ENCODE data around the gene HBD.
"Not testable (repeated sequence)": the region's sequence is repeated elsewhere in the genome, so short reads cannot be mapped to it uniquely, and the experiment has no call there.

The HBD gene

GRCh38 chr11:5253440-5253839 is 19.2 kb upstream of the HBD start:
- not testable (repeated sequence) for DNase-seq (ENCODE audit: low read depth in 2 of 2)

DNA sequence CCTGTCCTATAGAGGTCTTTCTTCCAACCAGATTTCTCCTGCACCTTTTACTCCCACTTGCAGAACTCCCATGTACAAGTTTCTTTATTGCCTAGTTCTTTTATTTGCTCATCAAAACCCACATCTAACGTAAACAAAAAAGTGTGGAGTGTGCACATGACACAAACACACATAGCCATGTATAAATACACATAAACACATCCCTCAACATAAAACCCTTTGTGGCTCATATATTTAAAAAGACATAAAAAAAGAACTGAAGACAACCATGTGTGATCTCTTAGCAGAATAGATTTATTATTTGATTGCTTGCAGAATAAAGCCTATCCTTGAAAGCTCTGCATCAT is 18.6 kb upstream of the HBD start:
- DNase-seq (ENCODE audit: low read depth in 2 of 2), result no peak

GRCh38 chr11:5252192-5252918 is 18.1 kb upstream of the HBD start:
- no peak for DNase-seq (ENCODE audit: low read depth in 2 of 2)

DNA sequence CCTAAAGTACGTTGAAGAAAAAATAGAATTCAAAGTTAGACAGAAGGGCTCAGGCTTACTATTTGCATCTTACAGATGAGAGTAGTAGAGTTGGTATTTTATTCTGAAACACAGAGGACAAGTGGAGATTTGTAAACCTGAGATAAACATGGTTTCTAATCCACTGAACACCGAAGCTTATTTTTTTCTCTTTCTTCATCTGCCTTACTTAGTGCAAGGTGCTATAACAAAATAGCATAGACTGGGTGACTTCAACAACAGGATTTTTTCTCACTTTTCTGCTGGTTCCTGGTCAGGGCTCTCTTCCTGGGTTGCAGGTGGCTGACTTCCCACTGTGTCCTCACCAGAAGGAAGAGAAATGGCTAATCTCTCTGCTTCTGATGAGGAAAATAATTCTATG is 17.5 kb upstream of the HBD start:
- no peak for DNase-seq (ENCODE audit: low read depth in 2 of 2)

DNA sequence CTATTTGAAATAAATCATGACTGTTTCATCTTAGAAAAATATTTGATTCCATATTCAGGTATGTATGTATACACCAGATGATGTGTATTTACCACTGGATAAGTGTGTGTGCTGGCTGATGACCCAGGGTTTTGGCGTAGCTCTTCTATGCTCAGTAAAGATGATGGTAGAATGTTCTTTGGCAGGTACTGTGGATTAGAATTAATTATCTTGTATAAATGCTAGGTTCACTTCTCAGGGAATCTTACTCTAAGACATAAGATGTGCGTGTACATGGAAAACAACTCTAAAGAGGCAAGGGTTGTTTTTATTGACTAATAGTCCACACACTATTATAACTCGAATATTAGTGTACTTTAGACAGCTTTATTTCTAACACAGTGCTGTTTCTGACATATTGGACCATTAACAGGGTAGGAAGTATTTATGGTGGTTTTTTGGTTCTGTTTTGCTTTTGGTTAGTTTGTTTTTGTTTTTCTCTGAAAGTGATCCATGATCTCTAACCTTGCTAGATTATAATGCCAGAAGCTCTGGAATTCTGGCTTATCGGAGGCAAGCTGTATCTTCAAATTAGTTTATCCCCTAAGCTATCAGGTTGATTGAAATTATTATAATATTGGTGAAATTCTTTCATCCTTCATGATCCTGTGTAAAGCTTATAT is 16.4 kb upstream of the HBD start:
- DNase-seq (ENCODE audit: low read depth in 2 of 2), result no peak

DNA sequence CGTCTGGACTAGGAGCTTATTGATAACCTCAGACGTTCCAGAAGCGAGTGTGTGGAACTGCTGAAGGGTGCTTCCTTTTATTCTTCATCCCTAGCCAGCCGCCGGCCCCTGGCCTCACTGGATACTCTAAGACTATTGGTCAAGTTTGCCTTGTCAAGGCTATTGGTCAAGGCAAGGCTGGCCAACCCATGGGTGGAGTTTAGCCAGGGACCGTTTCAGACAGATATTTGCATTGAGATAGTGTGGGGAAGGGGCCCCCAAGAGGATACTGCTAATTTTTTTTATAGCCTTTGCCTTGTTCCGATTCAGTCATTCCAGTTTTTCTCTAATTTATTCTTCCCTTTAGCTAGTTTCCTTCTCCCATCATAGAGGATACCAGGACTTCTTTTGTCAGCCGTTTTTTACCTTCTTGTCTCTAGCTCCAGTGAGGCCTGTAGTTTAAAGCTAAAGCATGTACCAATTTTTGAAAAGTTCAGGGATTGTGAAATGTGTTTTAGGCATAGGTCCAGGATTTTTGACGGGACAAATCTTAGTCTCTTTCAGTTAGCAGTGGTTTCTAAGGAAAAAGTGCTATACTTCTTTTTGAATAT is 15.6 kb upstream of the HBD start, which contains the start of gene HBG1:
HBG1 (minus strand) TSS at position 51 of the 590 bp plus-strand sequence. CDS start 53 bp downstream, outside the sequence.
- DNase-seq (ENCODE audit: low read depth in 2 of 2), result not testable (repeated sequence)

- DNase-seq (ENCODE audit: low read depth in 2 of 2), result not testable (repeated sequence)
These were observed 14.2 kb upstream of the HBD start for GRCh38 chr11:5248498-5248897.

GRCh38 chr11:5247472-5248192 is 13.3 kb upstream of the HBD start:
- no peak for DNase-seq (ENCODE audit: low read depth in 2 of 2)

DNA sequence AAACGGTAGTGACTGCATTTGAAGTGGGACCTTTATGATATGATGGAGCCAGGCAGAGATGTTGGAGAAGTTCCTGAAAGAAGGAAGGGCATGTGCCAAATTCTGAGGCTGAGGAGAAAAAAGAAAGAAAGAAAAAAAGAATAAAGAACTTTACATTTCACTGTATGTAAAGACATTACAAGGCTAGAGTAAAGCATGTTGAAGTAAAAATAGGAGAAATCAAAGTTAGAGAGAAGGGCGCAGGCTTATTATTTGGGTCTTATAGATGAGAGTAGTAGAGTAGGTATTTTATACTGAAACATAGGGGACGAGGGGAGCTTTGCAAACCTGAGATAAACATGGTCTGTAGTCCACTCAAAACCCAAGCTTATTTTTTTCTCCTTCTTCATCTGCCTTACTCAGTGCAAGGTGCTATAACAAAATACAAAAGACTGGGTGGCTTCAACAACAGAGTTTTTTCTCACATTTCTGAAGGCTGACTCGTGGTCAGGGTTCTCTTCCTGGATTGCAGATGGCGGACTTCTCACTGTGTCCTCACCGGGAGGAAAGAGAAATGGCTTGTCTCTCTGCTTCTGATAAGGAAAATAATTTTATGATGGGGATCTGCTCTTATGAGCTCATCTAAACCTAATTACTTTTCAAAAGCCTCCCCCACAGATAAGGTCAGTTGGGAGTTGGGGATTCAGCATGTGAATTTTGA is 12.6 kb upstream of the HBD start:
- no peak for DNase-seq (ENCODE audit: low read depth in 2 of 2)

DNA sequence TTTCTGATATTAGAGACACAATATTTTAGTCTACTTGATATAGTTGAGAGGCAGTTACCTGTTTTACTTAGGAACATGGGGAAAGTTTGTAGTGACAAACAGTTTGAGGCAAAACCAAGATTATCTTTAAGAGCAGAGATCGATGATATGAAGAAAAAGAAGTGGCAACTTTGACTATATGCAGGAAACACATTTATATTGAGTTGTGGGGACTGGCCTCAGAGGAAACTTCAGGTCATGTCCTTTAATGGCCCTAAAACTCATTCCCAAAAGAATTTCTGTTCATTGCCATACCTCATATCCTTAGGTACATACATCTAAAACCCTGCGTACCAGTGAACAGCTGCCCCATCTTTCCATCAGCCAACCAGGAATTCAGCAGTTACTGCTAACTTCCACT is 10.9 kb upstream of the HBD start:
- DNase-seq (ENCODE audit: low read depth in 2 of 2), result no peak

DNA sequence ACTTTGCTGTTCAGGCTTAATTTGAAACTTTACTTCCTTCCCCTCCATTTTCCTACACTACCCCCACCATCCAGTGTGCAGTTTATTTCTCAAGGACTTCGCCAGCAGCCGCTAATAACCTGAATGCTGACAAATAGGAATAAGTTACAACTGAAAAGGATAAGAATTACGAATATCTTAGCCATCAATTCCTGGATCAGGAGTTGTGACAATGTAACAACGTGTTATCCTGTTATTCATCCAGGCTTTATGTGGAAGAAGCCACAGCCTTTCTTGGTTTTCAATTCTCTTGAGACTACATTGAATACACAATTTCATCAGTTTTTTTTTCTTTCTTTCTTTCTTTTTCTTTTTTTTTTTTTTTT is 9.5 kb upstream of the HBD start:
- DNase-seq (ENCODE audit: low read depth in 2 of 2), result no peak

GRCh38 chr11:5242933-5243815 is 8.9 kb upstream of the HBD start:
- no peak for DNase-seq (ENCODE audit: low read depth in 2 of 2)

- no peak for DNase-seq (ENCODE audit: low read depth in 2 of 2)
These were observed 7.9 kb upstream of the HBD start for GRCh38 chr11:5242208-5242607.

DNA sequence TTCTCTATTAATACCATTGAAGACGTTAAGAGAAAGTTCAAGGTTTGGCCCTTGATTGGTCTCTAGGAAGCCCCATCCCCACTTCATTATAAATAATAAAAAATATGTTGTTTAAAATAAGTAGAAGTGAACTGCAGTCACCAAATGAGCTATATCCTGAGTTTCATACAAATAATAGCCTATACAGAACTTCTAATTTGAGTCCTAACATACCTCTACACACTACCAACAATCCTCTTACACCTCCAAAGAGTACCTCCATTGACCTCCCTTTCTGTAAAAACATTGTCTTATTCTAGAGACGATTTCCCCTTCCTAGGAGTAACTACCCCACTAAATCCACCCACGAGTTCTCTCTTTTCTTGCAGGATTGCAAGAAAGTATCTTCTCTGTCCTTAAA is 7.2 kb upstream of the HBD start:
- no peak for DNase-seq (ENCODE audit: low read depth in 2 of 2)

GRCh38 chr11:5240458-5240857 is 6.2 kb upstream of the HBD start:
- no peak for DNase-seq (ENCODE audit: low read depth in 2 of 2)

GRCh38 chr11:5240056-5240455 is 5.8 kb upstream of the HBD start:
- DNase-seq (ENCODE audit: low read depth in 2 of 2), result no peak

DNA sequence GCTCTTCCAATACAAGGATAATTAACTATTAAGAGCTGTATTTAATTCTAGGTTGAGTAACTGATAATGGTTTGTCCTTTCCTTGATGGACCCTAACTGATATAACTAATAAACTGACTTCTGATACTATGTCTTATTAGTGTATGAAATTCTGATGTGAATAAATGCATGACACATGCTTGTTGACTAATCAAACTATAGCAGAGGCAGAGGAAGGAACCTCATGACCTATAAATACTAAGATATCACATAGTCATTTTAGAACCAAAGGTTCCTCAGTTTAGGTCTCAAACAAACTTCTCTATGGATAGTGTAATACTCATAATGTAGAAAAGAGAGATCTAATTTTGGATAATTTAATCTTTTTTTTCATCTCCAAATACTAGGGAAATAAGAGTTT is 4.8 kb upstream of the HBD start:
- no peak for DNase-seq (ENCODE audit: low read depth in 2 of 2)

DNA sequence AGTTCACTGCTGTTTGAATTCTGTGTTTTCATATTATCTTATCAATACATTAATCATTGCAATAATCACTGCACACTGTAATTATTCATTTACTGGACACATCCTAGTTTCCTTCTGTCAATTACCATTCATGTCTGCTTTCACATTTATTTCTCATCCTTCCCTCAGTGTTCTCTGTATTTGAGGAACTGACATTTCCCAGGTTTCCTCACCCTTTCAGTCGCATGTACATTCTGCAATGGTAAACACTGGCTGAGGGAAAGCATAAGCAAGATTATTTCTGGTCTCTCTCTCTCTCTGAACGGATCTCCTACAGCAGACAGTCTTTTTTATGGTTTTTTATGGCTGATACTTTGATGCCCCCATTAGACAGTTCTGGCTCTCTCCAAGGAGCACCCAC is 4.2 kb upstream of the HBD start:
- DNase-seq (ENCODE audit: low read depth in 2 of 2), result no peak

- DNase-seq (ENCODE audit: low read depth in 2 of 2), result no peak
These were observed 3.1 kb upstream of the HBD start for GRCh38 chr11:5237420-5237819.

- DNase-seq (ENCODE audit: low read depth in 2 of 2), result no peak
These were observed 1.2 kb upstream of the HBD start for GRCh38 chr11:5235364-5236095.

All from fibroblast of skin of left quadriceps (primary cell).